NK-92 (cell line): Measurements from ENCODE around the gene TMPRSS12.
"Not testable (repeated sequence)": the region's sequence is repeated elsewhere in the genome, so short reads cannot be mapped to it uniquely, and the experiment has no call there.

Source experiments
- DNase-seq: peaks from one replicate; lab custom pipeline; 2025; ENCODE audit not compliant: unreplicated experiment; lab: John Stamatoyannopoulos, UW

TMPRSS12 gene, protein sequence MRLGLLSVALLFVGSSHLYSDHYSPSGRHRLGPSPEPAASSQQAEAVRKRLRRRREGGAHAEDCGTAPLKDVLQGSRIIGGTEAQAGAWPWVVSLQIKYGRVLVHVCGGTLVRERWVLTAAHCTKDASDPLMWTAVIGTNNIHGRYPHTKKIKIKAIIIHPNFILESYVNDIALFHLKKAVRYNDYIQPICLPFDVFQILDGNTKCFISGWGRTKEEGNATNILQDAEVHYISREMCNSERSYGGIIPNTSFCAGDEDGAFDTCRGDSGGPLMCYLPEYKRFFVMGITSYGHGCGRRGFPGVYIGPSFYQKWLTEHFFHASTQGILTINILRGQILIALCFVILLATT

DNA sequence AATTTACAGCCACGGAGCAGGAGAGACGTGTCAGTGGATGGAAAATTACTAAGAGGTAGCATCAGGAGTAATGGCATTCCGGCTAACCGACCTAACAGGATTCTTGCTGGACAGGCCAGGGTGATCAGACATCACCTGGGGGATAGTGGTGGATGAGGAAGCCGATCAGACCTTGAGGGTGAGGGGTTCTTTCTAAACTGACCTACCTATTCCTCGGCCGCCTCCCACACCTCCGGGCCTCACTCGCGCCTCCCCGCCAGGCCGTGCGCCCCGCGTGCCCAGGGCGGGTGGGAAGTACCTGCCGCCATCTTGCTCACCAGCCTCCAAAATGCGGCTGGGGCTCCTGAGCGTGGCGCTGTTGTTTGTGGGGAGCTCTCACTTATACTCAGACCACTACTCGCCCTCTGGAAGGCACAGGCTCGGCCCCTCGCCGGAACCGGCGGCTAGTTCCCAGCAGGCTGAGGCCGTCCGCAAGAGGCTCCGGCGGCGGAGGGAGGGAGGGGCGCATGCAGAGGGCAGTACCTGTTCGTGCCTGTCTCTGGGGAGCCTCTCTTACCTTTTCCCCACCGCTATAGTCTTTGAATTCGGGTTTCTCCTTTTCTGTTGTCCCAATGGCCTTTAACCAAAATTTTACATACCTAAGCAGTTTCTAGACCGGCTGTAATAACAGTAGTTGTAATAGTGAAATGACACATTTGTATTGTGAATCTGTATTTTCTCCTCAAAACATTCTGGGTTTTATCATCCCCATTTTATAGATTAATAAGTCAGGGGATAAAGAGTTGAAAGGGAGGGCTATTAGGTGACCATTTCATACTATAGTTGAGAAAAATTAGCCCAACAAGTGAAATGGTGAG lies at the start of gene TMPRSS12:
TMPRSS12 (plus strand) TSS at position 290 of the 857 bp plus-strand sequence; CDS start at position 329, 39 bp downstream.
- no peak for DNase-seq

DNA sequence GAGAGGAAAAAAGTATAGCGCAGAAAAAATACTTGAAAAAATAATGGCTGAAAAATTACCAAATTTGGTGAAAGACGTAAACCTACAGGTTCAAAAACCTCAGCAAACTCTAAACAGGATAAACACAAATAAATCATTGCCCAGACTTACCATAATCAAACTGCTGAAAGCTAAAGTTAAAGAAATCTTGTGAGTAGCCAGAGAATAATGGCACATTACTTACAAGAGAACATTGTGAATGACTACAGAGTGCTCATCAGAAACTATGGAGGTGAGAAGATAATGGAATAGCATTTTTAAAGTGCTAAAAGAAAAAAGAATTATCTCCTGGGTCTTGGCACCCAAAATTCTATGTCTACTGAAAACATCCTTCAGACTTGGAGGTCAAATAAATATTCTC lies 42.8 kb upstream of the TMPRSS12 start:
- DNase-seq, result no peak

DNA sequence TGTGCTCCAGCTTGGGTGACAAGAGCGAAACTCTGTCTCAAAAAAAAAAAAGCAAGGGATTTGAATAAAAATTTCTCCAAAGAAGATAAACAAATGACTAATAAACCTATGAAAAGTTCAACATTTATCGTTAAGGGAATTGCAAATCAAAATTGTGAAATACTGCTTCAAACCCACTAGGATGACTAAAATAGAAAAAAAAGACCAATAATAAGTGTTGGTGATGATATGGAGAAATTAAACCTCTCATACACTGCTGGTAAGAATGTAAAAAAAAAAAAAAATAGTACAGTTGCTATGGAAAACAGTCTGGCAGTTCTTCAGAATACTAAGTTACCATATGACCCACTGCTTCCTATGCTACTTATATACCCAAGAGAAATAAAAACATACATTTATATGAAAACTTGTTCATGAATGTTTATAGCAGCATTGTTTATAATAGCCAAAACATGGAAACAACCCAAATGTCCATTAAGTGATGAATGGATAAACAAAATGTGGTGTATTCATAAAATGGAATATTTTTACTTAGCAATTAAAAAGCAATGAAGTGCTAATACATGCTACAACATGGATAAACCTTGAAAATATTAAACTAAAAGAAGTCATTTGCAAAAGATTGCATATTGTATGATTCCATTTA lies 39.4 kb upstream of the TMPRSS12 start:
- no peak for DNase-seq

DNA sequence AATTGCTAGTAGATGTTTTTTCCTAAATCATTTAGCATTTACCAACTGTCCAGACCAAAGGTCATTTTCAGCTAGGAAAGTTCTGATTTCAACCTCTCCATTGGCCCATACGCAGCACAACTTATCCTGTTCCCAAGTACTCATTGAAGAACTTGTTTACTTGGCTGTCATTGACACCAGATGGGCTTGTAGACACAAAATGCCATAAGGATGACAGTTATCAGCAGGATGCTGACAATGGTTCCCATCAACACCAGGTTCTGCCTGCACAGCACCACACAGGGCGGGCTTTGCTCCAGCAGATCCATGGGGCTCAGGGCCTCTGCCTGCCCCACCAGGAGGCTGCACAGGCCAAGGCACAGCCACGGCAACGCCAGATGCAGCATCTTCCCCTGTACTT lies 36.5 kb upstream of the TMPRSS12 start:
- no peak for DNase-seq

DNA sequence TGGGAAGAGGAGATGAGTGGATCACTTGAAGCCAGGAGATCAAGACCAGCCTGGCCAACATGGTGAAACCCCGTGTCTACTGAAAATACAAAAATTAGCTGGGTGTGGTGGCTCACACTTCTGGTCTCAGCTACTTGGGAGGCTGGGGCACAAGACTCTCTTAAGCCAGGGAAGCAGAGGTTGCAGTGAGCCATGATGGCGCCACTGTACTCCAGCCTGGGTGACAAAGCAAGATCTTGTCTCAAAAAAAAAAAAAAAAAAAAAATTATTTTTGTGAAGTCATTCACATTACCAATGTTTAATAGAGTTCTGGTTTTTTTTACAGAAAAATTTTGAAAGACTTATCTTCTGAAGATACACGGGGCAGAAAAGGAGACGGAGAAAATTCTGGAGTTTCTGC lies 33.6 kb upstream of the TMPRSS12 start:
- DNase-seq, result not testable (repeated sequence)

DNA sequence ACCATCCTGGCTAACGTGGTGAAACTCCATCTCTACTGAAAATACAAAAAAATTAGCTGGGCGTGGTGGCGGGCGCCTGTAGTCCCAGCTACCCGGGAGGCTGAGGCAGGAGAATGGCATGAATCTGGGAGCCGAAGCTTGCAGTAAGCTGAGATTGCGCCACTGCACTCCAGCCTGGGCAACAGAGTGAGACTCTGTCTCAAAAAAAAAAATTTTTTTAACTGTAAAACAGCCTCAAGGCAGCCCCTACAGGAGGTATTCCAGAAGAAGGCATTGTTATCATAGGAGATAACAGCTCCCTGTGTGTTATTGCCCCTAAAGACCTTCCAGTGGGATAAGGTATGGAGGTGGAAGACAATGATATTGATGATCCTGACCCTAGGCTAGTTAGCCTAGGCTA lies 27.8 kb upstream of the TMPRSS12 start:
- DNase-seq, result not testable (repeated sequence)

DNA sequence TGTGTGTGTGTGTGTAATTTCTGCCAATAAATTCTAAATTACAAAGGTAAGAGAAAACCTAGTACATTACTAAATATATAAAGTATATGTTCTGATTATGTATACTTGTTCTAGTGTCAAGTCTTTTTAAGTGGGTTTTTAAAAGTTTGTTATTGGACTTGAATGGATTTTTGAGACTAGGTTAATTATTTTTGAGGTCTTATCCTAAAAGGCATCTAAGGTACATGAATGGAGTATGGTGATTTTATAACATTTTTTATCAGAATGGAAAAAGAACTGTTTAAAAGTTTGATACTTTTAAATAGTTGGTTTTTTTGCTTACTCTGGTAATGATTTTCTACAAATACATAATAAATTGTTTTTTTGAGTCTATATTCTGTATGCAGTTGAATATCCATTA lies 22.5 kb upstream of the TMPRSS12 start:
- no peak for DNase-seq

DNA sequence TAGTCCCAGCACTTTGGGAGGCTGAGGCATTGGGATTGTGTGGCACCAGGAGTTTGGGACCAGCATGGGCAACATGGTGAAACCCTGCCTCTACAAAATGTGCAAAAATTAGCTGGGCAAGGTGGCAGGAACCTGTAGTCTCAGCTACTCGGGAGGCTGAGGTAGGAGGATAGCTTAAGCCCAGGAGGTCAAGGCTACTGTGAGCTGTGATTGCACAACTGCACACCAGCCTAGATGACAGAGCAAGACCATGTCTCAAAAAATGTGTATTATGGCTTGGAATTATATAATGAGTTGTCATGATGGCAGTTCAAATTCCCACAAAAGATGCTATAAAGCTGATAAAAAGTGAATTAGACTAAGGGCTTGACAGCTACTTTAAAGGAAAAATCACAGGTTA lies 20.6 kb upstream of the TMPRSS12 start:
- DNase-seq, result no peak

DNA sequence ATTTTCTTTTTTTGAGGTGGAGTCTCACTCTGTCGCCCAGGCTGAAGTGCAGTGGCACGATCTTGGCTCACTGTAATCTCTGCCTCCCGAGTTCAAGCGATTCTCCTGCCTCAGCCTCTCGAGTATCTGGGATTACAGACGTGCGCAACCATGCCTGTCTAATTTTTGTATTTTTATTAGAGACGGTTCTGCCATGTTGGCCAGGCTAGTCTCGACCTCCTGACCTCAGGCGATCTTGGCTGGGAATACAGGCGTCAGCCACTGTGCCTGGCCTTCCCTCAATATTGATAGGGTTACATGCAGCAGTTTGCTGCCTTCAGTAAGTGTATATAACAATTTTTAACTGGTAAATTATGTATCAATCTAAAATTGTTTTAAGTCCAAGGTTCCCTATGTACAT lies 19.0 kb upstream of the TMPRSS12 start:
- not testable (repeated sequence) for DNase-seq

DNA sequence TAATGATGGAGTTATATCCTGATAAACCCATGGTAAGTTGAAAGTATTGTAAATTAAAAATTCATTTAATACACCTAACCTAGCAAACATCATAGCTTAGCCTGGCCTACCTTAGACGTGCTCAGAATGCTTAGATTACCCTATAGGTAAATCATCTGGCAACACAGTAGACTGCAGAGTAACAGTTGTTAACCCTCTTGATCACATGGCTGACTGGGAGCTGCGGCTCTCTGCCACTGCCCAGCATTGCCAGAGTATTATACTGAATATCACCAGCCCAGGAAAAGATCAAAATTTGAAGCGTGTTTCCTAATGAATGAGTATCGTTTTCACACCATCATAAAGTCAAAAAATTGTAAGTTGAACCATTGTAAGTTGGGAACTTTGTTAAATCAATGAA lies 17.8 kb upstream of the TMPRSS12 start:
- no peak for DNase-seq

DNA sequence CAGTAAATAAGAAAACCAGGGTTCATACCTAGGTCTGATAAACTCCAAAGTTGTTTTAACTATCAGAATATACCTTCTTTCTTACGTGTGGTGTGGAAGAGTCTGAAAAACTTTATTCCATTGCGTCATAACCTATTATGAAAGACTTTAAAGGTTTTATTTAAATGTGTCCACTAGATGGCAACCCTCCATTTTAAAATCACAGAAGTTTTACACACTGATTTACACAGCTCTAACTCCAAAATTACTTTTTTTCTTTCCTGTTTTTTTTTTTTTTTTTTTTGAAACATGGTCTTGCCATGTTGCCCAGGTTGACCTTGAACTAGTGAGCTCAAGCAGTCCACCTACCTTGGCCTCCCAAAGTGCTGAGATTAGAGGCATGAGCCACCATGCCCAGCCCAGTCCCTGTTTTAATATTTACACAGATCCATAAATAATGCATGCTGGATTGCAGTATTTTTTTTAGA lies 17.3 kb upstream of the TMPRSS12 start:
- no peak for DNase-seq

DNA sequence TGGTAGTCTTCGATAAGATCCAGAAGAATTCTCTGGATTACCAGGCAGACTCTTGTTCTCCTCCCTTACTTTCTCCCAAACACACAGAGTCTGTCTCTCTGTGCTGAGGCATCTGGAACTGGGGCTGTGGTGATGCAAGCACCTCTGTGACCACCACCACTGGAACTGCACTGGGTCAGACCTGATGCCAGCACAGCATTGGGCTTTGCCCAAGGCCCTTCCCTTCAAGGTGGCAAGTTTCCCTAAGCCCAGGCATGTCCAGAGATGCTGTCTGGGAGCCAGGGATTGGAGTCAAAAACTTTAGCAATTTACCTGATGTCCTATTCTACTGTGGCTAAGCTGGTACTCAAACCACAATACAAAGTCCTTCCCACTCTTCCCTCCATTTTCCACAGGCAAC lies 14.6 kb upstream of the TMPRSS12 start:
- no peak for DNase-seq

DNA sequence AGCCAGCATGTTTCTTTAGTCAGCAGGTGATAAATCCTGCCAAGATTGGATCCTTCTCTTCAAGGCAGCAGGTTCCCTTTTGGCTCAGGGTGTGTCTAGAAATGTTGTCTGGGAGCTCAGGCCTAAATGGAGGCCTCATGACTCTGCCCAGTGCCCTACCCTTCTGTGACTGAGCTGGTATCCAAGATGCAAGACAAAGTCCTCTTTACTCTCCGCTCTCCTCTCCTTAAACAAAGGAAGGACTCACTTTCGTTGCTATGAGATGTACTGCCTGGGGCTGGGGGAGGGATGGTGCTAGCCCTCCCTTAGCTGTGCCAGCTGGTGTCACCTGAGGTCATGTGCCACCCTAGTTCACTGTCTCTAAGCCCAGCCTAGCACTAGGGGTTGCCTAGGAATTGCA lies 13.8 kb upstream of the TMPRSS12 start:
- no peak for DNase-seq

DNA sequence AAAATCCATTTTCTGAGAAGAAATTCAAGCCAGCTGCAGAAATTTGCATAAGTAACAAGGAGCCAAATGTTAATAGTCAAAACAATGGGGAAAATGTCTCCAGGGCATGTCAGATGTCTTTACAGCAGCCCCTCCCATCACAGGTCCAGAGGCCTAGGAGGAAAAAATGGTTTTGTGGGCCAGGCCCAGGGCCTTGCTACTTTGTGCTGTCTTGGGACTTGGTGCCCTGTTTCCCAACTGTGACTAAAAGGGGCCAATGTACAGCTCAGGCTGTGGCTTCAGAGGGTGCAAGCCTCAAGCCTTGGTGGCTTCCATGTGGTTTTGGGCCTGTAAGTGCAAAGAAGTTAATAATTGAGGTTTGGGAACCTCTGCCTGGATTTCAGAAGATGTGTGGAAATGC lies 8.9 kb upstream of the TMPRSS12 start:
- not testable (repeated sequence) for DNase-seq

DNA sequence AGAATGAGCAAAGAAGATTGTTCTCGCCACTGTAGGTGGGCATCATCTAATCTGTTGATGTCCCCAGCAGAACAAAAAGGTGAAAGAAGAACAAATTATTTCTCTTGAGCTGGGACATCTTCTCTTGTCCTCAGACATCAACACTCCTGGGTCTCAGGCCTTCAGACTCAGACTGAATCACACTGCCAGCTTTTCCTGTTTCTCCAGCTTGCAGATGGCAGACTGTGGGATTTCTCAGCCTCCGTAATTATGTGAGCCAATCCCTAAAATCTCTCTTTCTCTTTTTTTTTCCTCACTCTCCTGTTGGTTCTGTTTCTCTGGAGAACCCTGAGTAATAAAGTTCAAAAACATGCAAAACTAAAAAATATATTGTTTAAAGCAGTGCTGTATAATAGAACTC lies 3.7 kb upstream of the TMPRSS12 start:
- DNase-seq, result no peak

DNA sequence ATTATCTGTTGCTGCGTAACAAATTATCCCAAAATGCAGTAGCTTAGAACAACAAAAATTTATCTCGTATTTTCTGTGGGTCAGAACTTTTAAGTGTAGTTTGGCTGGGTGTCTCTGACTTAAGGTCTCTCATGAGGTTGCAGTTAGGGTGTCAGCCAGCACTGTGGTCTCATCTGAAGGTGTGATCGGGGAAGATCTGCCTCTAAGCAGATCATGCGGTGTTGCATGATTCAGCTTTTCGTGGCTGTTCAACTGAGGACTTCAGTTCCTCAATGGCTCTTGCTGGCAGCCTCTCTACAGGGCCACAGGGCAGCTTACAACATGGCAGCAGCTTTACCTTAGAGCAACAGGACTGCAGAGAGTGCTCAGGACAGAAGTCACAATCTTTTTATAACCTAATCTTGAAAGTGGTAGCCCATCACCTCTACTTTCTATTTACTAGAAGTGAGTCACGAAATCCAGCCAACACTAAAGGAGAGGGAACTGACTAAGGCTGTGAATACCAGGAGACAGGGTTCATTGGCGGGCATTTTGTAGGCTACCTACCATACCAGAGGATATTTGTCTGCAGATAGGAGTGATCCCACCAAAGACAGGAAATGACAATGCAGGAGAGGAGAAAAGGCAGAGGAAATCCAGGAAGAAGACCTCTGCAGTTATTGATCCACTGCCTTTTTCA lies 1.8 kb upstream of the TMPRSS12 start:
- no peak for DNase-seq

DNA sequence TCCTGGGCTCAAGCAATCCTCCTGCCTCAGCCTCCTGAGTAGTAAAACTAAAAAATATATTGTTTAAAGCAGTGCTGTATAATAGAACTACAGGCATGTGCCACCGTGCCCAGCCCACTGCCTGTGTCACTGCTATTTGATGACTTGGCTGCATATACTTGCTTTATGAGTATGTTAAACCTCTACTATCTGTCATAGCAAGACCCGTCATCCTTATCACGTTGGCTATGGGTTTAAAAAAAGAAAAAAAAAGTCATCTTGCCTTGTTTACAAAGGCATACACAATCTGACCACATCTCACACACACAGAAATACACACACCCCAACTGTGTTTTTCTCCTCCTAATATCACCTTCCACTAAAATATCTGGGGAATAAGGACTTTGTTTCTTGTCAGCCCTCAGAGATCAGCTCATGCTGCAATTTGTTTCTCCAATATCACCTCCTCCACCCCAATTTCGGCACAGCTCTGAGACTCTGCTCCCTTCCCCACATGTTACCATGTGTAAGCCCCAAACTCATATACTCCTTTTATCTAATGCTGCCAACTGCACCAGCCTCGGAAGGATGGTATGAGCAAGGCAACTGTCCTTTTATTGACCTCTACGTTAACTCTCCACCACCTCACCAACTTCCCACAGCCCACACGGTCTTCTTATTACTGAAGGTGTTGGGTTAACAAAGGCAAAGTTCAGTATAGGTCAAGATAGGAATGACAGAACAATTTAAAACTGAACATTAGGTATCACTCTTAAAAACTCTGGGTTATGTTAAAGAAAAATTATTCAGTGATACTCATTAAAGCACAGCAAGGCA lies 802 bp upstream of the TMPRSS12 start:
- DNase-seq, result no peak

DNA sequence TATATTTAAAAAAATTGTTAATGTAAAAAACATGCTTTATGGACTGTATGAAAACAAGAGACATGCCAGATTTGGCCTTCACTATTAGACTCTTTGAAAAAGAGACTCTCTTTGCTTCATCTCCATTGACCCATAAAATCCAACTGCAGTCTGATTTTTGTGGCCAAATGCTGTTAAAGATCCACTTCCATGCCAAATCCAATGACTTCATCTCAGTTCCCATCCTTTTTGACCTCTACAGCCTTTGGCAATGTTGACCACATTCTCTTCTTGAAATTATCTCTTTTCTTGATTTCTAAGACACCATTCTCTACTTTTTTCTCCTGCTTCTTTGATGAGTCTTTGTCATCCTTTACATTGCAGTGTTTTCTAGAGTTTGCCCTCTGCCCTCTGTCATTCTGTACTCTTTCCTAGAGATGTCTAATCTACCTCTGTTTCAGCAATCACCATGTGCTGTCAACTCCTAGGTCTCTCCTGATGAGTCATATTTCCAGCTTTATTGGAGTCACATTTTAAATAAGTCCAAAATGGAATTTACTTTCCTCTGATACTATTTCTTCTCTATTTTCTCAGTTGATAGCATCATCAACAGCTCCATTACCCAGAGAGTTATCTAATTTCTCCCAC lies 2.4 kb downstream of the TMPRSS12 start:
- DNase-seq, result no peak

DNA sequence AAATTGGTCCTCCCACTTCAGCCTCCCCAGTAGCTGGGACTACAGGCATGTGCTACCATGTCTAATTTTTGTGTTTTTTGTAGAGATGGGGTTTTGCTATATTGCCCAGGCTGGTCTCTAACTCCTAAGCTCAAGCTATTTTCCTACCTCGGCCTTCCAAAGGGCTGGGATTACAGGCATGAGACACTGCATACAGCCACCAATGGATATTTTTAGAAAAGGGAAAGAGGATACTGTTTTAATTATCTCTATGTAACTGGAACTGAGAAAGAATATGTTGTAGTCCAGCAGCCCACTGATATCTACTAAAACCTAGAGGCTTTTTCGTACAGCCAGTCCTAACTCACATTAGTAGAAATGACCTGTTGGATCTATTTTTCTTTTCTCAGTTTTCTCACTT lies 6.2 kb downstream of the TMPRSS12 start:
- DNase-seq, result no peak

DNA sequence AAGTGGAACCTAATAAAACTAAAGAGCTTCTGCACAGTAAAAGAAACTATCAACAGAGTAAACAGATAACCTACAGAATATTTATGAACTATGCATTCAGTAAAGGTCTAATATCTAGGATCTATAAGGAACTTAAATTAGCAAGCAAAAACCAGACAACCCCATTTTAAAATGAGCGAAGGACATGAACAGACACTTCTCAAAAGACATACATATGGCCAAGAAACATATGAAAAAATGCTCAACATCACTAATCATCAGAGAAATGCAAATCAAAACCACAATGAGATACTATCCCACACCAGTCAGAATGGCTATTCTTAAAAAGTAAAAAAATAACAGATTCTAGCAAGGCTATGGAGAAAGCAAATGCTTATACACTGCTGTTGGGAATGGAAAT lies 12.5 kb downstream of the TMPRSS12 start:
- not testable (repeated sequence) for DNase-seq
